GM12878 (cell line): Measurements from ENCODE around the gene PSMD8. TPM values are rescaled to one million over a fixed set of nuclear protein-coding genes. Genes with fewer than 3 reads are reported as not detected.

ENCODE experiments used
- BCL3 ChIP-seq: IDR thresholded peaks from 2 replicates; pipeline ENCODE4 v1.6.1; 2011; ENCODE audit warnings: borderline replicate concordance, low read depth, mild to moderate bottlenecking, moderate library complexity, low read length; ENCODE audit not compliant: insufficient read depth, poor library complexity, severe bottlenecking
- CBX5 ChIP-seq: sonication (generic); IDR thresholded peaks from 2 replicates; pipeline ENCODE4 v1.6.1; 2016; ENCODE audit warnings: low read depth, moderate library complexity, mild to moderate bottlenecking, inconsistent platforms
- CHD4 ChIP-seq: fragments of 200-600 bp; sonication (generic); IDR thresholded peaks from 2 replicates; pipeline ENCODE4 v1.6.1; 2016; ENCODE audit warnings: mild to moderate bottlenecking
- CREM ChIP-seq: IDR thresholded peaks from 2 replicates; pipeline ENCODE4 v1.6.1; 2014; ENCODE audit warnings: antibody characterized with exemption, low read depth
- EP300 ChIP-seq, 2 experiments: fragments of 150-350 bp in 1 of 2; IDR thresholded peaks; 2 replicates each; pipeline ENCODE4 v1.6.1; 2011 to 2012; ENCODE audit warnings: low read depth in 2 of 2, low read length in 2 of 2, borderline replicate concordance in 1 of 2, improper control_type of control experiment in 1 of 2, inconsistent platforms in 1 of 2; ENCODE audit not compliant: control insufficient read depth in 1 of 2
- ETV6 ChIP-seq, 2 experiments: fragments of 450-650 bp in 1 of 2; IDR thresholded peaks in 1 of 2; conservative IDR thresholded peaks in 1 of 2; 2 replicates each; pipeline ENCODE4 v1.6.1; 2014; ENCODE audit warnings: antibody characterized with exemption in 1 of 2, borderline replicate concordance in 1 of 2, low read depth in 1 of 2, mild to moderate bottlenecking in 1 of 2, moderate library complexity in 1 of 2
- EZH2 ChIP-seq: IDR thresholded peaks from 2 replicates; pipeline ENCODE4 v1.6.1; 2012; ENCODE audit warnings: low read depth, mild to moderate bottlenecking, control low read depth, inconsistent platforms, low read length, borderline replicate concordance; ENCODE audit not compliant: control insufficient read depth
- HDGF ChIP-seq: fragments of 450-650 bp; IDR thresholded peaks from 2 replicates; pipeline ENCODE4 v1.6.1; 2016; ENCODE audit warnings: antibody characterized with exemption
- MEF2B ChIP-seq: fragments of 450-650 bp; IDR thresholded peaks from 2 replicates; pipeline ENCODE4 v1.6.1; 2018; ENCODE audit warnings: mild to moderate bottlenecking, moderate library complexity; ENCODE audit not compliant: partially characterized antibody, poor library complexity, severe bottlenecking
- NFIC ChIP-seq: IDR thresholded peaks from 2 replicates; pipeline ENCODE4 v1.6.1; 2012; ENCODE audit warnings: low read depth, mild to moderate bottlenecking, inconsistent platforms, low read length, moderate library complexity
- NFXL1 ChIP-seq: fragments of 450-650 bp; IDR thresholded peaks from 2 replicates; pipeline ENCODE4 v1.6.1; 2017; ENCODE audit warnings: antibody characterized with exemption, mild to moderate bottlenecking, borderline replicate concordance
- PAX5 ChIP-seq: IDR thresholded peaks from 2 replicates; pipeline ENCODE4 v1.6.1; 2011; ENCODE audit warnings: low read depth, low read length, borderline replicate concordance
- PAX8 ChIP-seq: fragments of 450-650 bp; IDR thresholded peaks from 2 replicates; pipeline ENCODE4 v1.6.1; 2017; ENCODE audit warnings: mild to moderate bottlenecking, moderate library complexity
- RAD51 ChIP-seq: fragments of 450-650 bp; IDR thresholded peaks from 2 replicates; pipeline ENCODE4 v1.6.1; 2016; ENCODE audit warnings: moderate library complexity, mild to moderate bottlenecking, inconsistent platforms
- RFX5 ChIP-seq: IDR thresholded peaks from 2 replicates; pipeline ENCODE4 v1.6.1; 2011; ENCODE audit warnings: low read depth, low read length, improper control_type of control experiment
- SMARCA5 ChIP-seq: fragments of 450-650 bp; IDR thresholded peaks from 2 replicates; pipeline ENCODE4 v1.6.1; 2017; ENCODE audit warnings: mild to moderate bottlenecking
- TARDBP ChIP-seq: IDR thresholded peaks from 2 replicates; pipeline ENCODE4 v1.6.1; 2016; ENCODE audit warnings: borderline replicate concordance
- TBL1XR1 ChIP-seq: IDR thresholded peaks from 2 replicates; pipeline ENCODE4 v1.6.1; 2012; ENCODE audit warnings: low read depth, low read length, improper control_type of control experiment
- TCF3 ChIP-seq: IDR thresholded peaks from 2 replicates; pipeline ENCODE4 v1.6.1; 2012; ENCODE audit warnings: low read depth, mild to moderate bottlenecking, low read length, borderline replicate concordance; ENCODE audit not compliant: insufficient read depth
- ZNF687 ChIP-seq: fragments of 450-650 bp; IDR thresholded peaks from 2 replicates; pipeline ENCODE4 v1.6.1; 2017; ENCODE audit warnings: mild to moderate bottlenecking, moderate library complexity
- polyA plus RNA-seq, 11 experiments: library from polyadenylated mRNA; depleted of rRNA in 4 of 11; unstranded in 6 of 11; stranded (reverse) in 5 of 11; fragments of >200 nt; fragmentation: Nextera tagmentation in 4 of 11; fragmentation: Illumina TruSeq in 1 of 11; extraction: Ambion mirVana in 4 of 11; extraction: Trizol in 1 of 11; gene quantifications; 1 replicate in 1 of 11; 2 replicates in 10 of 11; pipeline versions ENCODE4 v1.2.1 to v1.2.3, GENCODE V29; 2011 to 2016; ENCODE audit warnings: inconsistent platforms in 2 of 11, missing spikeins in 2 of 11, low read depth in 1 of 11
- total RNA-seq, 4 experiments: library from RNA; depleted of rRNA in 3 of 4; stranded (reverse); fragments of >200 nt in 3 of 4; fragmentation: Illumina TruSeq in 1 of 4; extraction: Trizol in 1 of 4; gene quantifications; 2 replicates each; pipeline versions ENCODE4 v1.2.1 to v1.2.3, GENCODE V29; 2013 to 2021
- TF ChIP-seq, protein P1 (sequence below): IDR thresholded peaks from 2 replicates; pipeline ENCODE4 v1.6.1; 2012; ENCODE audit warnings: mild to moderate bottlenecking, low read depth, low read length

PSMD8 gene
- total and polyA plus RNA-seq, 10 of the 15 experiments (the other 5 are each of a cell fraction or from before 2014, with no cell fraction given), result 81.2 to 409 (median 268) TPM

DNA sequence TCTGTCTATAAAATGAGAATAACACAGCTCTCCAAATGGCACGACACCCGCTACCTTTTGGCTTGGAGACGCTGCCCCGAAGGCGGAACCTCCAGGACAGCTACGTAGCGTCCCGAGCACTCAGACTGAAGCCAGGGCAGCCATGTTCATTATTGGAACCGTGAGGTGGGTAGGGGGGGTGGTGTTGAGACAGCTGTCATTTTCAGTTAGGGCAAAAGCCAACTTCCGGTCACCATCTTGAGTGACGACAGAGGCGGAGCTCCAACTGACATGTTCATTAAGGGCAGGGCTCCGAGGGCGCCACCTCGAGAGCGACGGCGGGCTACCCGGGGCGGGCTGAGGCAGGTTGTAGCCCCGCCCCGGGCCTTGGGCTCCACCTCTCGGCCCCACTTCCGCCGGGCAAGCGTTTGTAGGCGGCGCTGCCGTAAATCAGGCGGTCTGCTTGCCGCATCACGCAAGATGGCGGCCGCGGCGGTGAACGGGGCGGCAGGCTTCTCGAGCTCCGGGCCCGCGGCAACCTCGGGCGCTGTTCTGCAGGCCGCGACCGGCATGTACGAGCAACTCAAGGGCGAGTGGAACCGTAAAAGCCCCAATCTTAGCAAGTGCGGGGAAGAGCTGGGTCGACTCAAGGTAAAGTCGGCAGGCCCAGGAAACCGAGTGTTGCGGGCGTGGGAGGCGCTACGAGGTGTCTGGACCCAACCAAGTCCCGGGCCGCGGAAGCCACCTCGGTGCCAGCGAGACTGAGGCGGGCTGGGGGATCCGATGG, at the start of gene PSMD8 (continued):
- TF ChIP-seq CREM (peak; percentile 92), HDGF (peak; percentile 50; the same call in 1 of the 2 replicates), CHD4 (no peak), RAD51 (0 out of 2 replicates have a peak, but pooled peaks have one; percentile 15), EP300 (IDR thresholded peaks at IDR 0.05; ENCODE audit: borderline replicate concordance in 1 of 2, control insufficient read depth in 1 of 2, low read depth in 2 of 2, low read length in 2 of 2) (no peak; a peak in 1 of 4 replicates), TBL1XR1 (no peak), MEF2B (no peak), NFXL1 (no peak), ETV6 (conservative IDR thresholded peaks at IDR 0.05 in 1 of 2, IDR thresholded peaks at IDR 0.05 in 1 of 2; ENCODE audit: borderline replicate concordance in 1 of 2, low read depth in 1 of 2) (no peak), RFX5 (peak; percentile 31; the same call in 1 of the 2 replicates), BCL3 (peak; percentile 12), NFIC (no peak), SMARCA5 (peak; percentile 69; the same call in 1 of the 2 replicates), PAX5 (no peak), TARDBP (no peak; the same call in 1 of the 2 replicates), ZNF687 (peak; percentile 67), PAX8 (no peak), CBX5 (no peak), TCF3 (peak; percentile 82; the same call in 1 of the 2 replicates), EZH2 (no peak)
- TF ChIP-seq, protein P1, sequence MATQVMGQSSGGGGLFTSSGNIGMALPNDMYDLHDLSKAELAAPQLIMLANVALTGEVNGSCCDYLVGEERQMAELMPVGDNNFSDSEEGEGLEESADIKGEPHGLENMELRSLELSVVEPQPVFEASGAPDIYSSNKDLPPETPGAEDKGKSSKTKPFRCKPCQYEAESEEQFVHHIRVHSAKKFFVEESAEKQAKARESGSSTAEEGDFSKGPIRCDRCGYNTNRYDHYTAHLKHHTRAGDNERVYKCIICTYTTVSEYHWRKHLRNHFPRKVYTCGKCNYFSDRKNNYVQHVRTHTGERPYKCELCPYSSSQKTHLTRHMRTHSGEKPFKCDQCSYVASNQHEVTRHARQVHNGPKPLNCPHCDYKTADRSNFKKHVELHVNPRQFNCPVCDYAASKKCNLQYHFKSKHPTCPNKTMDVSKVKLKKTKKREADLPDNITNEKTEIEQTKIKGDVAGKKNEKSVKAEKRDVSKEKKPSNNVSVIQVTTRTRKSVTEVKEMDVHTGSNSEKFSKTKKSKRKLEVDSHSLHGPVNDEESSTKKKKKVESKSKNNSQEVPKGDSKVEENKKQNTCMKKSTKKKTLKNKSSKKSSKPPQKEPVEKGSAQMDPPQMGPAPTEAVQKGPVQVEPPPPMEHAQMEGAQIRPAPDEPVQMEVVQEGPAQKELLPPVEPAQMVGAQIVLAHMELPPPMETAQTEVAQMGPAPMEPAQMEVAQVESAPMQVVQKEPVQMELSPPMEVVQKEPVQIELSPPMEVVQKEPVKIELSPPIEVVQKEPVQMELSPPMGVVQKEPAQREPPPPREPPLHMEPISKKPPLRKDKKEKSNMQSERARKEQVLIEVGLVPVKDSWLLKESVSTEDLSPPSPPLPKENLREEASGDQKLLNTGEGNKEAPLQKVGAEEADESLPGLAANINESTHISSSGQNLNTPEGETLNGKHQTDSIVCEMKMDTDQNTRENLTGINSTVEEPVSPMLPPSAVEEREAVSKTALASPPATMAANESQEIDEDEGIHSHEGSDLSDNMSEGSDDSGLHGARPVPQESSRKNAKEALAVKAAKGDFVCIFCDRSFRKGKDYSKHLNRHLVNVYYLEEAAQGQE, result no peak; the same call in 1 of the 2 replicates
